Osteoblast (primary cell): Measurements from ENCODE around the gene DLX3. TPM values are rescaled to one million over a fixed set of nuclear protein-coding genes. Genes with fewer than 3 reads are reported as not detected.

Source experiments
- DNase-seq: peaks from one replicate; pipeline ENCODE4 v3.0.0; 2011; ENCODE audit warnings: low spot score, mixed read lengths; ENCODE audit not compliant: insufficient read length; ENCODE audit errors: missing footprints
- H2AFZ ChIP-seq: 2 replicates; pipeline ENCODE4 v1.6.0; 2011; ENCODE audit warnings: mild to moderate bottlenecking, low read length
- H3K27ac ChIP-seq: 2 replicates; pipeline ENCODE4 v1.5.1; 2011; ENCODE audit warnings: mild to moderate bottlenecking, low read depth, low read length, moderate library complexity
- H3K27me3 ChIP-seq: 2 replicates; pipeline ENCODE4 v1.6.0; 2012; ENCODE audit warnings: mild to moderate bottlenecking, control low read depth, inconsistent platforms, low read length, moderate library complexity; ENCODE audit not compliant: insufficient read depth
- H3K36me3 ChIP-seq: 2 replicates; pipeline ENCODE4 v1.5.1; 2011; ENCODE audit warnings: mild to moderate bottlenecking, low read length, control low read depth, moderate library complexity; ENCODE audit not compliant: insufficient read depth
- H3K4me1 ChIP-seq: 2 replicates; pipeline ENCODE4 v1.5.1; 2011; ENCODE audit warnings: mild to moderate bottlenecking, low read length, control low read depth, moderate library complexity; ENCODE audit not compliant: insufficient read depth
- H3K4me2 ChIP-seq: 2 replicates; pipeline ENCODE4 v1.6.0; 2011; ENCODE audit warnings: mild to moderate bottlenecking, low read length; ENCODE audit not compliant: insufficient read depth
- H3K4me3 ChIP-seq: fragments of 200-600 bp; sonication (generic); 3 replicates; pipeline ENCODE4 v1.5.1; 2012; ENCODE audit warnings: mild to moderate bottlenecking, low read length, inconsistent platforms; ENCODE audit not compliant: insufficient read depth
- H3K79me2 ChIP-seq: 2 replicates; pipeline ENCODE4 v1.6.0; 2012; ENCODE audit warnings: mild to moderate bottlenecking, low read length, control low read depth, inconsistent platforms; ENCODE audit not compliant: insufficient read depth
- H3K9me3 ChIP-seq: 2 replicates; pipeline ENCODE4 v1.5.1; 2011; ENCODE audit warnings: low read depth, low read length, control low read depth
- H4K20me1 ChIP-seq: 2 replicates; pipeline ENCODE4 v1.6.0; 2012; ENCODE audit warnings: mild to moderate bottlenecking, low read length, control low read depth; ENCODE audit not compliant: insufficient read depth
- CTCF ChIP-seq: IDR thresholded peaks from 2 replicates; pipeline ENCODE4 v1.5.1; 2011; ENCODE audit warnings: mild to moderate bottlenecking, low read depth, low read length, moderate library complexity; ENCODE audit errors: extremely low read depth
- small RNA-seq: library from RNA; depleted of rRNA; stranded (forward); fragments of <200 nt; gene quantifications from one replicate; pipeline ENCODE3, GENCODE V24; 2012
- total RNA-seq: library from RNA; depleted of rRNA; stranded (reverse); fragments of >200 nt; gene quantifications from 2 replicates; pipeline ENCODE4 v1.2.3, GENCODE V29; 2012

Gene DLX3
- total RNA-seq, 1 donor: 1.1 TPM

- H4K20me1 ChIP-seq: no peaks in the 10 kb centered on the region
- no peak overlapping the region for H3K4me2 ChIP-seq
- no peaks in the 10 kb centered on the region for H3K4me1 ChIP-seq
- H2AFZ ChIP-seq: no peak overlapping the region
- no peak for DNase-seq
- no peak overlapping the region for H3K27ac ChIP-seq
- H3K4me3 ChIP-seq: no peak overlapping the region
- no peaks in the 10 kb centered on the region for H3K9me3 ChIP-seq
- H3K79me2 ChIP-seq: no peaks in the 10 kb centered on the region
- peaks cover 25% of the 10 kb centered on the region for H3K27me3 ChIP-seq
- no peak for TF ChIP-seq CTCF
- no peaks in the 10 kb centered on the region for H3K36me3 ChIP-seq
Measured at GRCh38 chr17:49944273-49944870, 50.7 kb downstream of the DLX3 start.

GRCh38 chr17:49942947-49943346, 52.1 kb downstream of the DLX3 start:
- H3K79me2 ChIP-seq: no peaks in the 10 kb centered on the region
- no peaks in the 10 kb centered on the region for H3K4me1 ChIP-seq
- H3K9me3 ChIP-seq: no peaks in the 10 kb centered on the region
- no peak overlapping the region for H2AFZ ChIP-seq
- no peak overlapping the region for H3K4me2 ChIP-seq
- no peak for DNase-seq
- no peak overlapping the region for H3K27ac ChIP-seq
- no peaks in the 10 kb centered on the region for H3K36me3 ChIP-seq
- no peaks in the 10 kb centered on the region for H4K20me1 ChIP-seq
- TF ChIP-seq CTCF: no peak
- no peak overlapping the region for H3K4me3 ChIP-seq
- peaks cover 30% of the 10 kb centered on the region for H3K27me3 ChIP-seq

- peaks cover 30% of the 10 kb centered on the region for H3K27me3 ChIP-seq
- no peak overlapping the region for H2AFZ ChIP-seq
- TF ChIP-seq CTCF: no peak
- H4K20me1 ChIP-seq: no peaks in the 10 kb centered on the region
- no peaks in the 10 kb centered on the region for H3K9me3 ChIP-seq
- no peaks in the 10 kb centered on the region for H3K79me2 ChIP-seq
- no peak overlapping the region for H3K4me3 ChIP-seq
- no peaks in the 10 kb centered on the region for H3K36me3 ChIP-seq
- H3K4me2 ChIP-seq: no peak overlapping the region
- no peak overlapping the region for H3K27ac ChIP-seq
- no peak for DNase-seq
- no peaks in the 10 kb centered on the region for H3K4me1 ChIP-seq
Measured at GRCh38 chr17:49941427-49941826, 53.6 kb downstream of the DLX3 start.

Small RNAs within 50 kb of the gene (small RNA-seq; reads per million reads assigned to genes)
- gene RNU6-1313P: not detected

Other genes starting within 250 kb of the DLX3 start
- gene FAM117A, start 231.1 kb downstream of the DLX3 start, total RNA-seq: 5.3 and 8.7 TPM in 2 replicates
- gene KAT7, start 206.5 kb downstream of the DLX3 start, total RNA-seq: 50.7 and 51.4 TPM in 2 replicates
- gene TAC4, start 147.2 kb downstream of the DLX3 start, total RNA-seq: not detected in 2 replicates
- gene DLX4, start 26.0 kb downstream of the DLX3 start, total RNA-seq: under 0.01 TPM in 1 of 2 replicates, not detected in the other
- 73.4 and 81.4 TPM in 2 replicates for gene ITGA3, start 60.9 kb upstream of the DLX3 start, total RNA-seq
- gene PDK2, start 100.1 kb upstream of the DLX3 start, total RNA-seq: 43.4 and 54.8 TPM in 2 replicates
- 2.5 and 2.7 TPM in 2 replicates for gene SAMD14, start 134.9 kb upstream of the DLX3 start, total RNA-seq
- gene PPP1R9B, start 155.5 kb upstream of the DLX3 start, total RNA-seq: 44.2 and 48.9 TPM in 2 replicates
- gene SGCA, start 170.8 kb upstream of the DLX3 start, total RNA-seq: 0.29 TPM in 1 of 2 replicates, not detected in the other
- gene COL1A1, start 206.4 kb upstream of the DLX3 start, total RNA-seq: 6,718 and 8,987 TPM in 2 replicates